ENCODE data around the gene ANK2.

- TF ChIP-seq, protein P1, sequence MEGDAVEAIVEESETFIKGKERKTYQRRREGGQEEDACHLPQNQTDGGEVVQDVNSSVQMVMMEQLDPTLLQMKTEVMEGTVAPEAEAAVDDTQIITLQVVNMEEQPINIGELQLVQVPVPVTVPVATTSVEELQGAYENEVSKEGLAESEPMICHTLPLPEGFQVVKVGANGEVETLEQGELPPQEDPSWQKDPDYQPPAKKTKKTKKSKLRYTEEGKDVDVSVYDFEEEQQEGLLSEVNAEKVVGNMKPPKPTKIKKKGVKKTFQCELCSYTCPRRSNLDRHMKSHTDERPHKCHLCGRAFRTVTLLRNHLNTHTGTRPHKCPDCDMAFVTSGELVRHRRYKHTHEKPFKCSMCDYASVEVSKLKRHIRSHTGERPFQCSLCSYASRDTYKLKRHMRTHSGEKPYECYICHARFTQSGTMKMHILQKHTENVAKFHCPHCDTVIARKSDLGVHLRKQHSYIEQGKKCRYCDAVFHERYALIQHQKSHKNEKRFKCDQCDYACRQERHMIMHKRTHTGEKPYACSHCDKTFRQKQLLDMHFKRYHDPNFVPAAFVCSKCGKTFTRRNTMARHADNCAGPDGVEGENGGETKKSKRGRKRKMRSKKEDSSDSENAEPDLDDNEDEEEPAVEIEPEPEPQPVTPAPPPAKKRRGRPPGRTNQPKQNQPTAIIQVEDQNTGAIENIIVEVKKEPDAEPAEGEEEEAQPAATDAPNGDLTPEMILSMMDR (IDR thresholded peaks at IDR 0.05): no peak
- no peak for TF ChIP-seq POLR2A (IDR thresholded peaks at IDR 0.05)
Measured at GRCh38 chr4:113263274-113263673, 213.8 kb downstream of the ANK2 start.

All from uterus (tissue), 2 donors.